GDM1 (cell line): ENCODE results near the gene PRR11.
"Not testable (repeated sequence)": the region's sequence is repeated elsewhere in the genome, so short reads cannot be mapped to it uniquely, and the experiment has no call there.

ENCODE experiments used
- DNase-seq: peaks from one replicate; lab custom pipeline; 2025; lab: John Stamatoyannopoulos, UW

The PRR11 gene

DNA sequence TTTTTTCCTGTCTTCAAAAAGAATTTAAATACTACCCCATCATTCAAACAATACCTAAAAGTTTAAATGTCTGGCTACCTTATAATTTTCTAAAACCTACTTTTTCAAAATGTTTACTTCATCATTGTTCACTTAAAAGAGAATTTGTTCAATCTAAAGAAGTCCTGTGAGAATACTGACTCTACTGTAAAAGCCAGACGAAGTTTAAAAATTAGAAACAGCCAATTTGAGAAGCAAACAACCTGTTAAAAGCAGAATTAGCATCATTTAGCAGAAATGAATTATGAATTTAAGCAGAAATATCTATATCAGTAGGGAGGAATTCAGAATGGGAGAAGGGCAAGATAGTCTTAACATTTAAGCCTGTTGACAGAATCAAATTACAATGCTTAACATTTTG is 2.6 kb upstream of the PRR11 start:
- DNase-seq, result no peak

DNA sequence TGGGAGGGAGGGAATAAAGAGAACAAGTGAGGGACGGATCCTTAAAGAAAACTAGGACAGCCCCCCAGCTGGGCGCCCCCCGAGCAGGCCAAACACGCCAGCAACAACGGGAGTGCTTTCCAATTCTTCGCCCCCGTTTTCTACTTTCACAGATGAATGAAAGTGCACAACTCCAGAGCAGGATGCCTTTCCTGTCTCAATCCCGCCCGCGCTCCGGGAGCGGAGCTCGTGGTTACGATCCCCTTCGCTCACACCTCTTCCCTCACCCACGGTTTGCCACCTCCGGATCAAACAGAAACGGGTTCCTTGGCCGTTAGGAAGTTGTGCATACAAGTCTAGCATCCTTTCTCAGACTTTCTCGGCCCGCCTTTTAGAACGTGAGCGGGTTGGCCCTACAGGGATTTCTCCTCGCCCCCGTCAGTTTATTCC is 1.2 kb upstream of the PRR11 start:
- DNase-seq, result peak; percentile 58

DNA sequence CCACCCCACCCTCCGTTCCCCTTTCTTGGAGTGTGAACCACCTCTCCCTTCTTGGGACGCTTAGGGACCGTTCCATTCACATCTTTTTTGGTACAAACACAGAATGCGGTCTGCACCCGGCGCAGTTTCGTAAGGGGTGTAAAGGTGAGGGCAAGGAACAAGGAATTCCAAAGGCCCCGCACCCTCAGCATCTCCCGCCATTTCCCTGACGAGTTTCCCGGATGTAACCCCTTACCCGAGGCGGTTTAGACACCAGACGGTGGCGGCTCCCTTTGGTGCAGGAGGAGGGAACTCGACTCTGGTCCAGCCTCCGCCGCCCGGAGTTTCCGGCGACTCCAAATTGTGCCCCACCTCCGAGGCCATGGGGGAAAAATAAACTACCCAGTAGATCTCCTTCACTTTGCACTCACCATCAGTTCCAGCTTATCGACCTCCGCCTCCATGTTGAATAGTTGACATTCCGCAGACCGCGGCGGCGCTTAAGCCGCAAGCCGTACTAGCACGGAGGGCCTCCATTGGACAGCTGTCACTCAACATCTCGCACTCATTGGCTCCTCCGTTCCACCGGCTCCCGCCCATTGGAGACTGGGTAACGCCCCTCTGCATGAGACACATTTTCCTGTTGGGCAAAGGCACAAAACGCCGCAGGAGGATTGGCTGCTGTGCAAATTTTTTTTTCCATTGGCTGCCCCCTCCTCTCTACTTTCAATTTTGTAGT is 666 bp upstream of the PRR11 start, which contains the start of gene SKA2:
Gene SKA2 (minus strand): TSS at position 466 of the 718 bp plus-strand sequence. CDS start 23 bp downstream, at position 443.
- peak; percentile 90 for DNase-seq

- no peak for DNase-seq
These were observed 4.8 kb downstream of the PRR11 start for GRCh38 chr17:59160157-59161025.

DNA sequence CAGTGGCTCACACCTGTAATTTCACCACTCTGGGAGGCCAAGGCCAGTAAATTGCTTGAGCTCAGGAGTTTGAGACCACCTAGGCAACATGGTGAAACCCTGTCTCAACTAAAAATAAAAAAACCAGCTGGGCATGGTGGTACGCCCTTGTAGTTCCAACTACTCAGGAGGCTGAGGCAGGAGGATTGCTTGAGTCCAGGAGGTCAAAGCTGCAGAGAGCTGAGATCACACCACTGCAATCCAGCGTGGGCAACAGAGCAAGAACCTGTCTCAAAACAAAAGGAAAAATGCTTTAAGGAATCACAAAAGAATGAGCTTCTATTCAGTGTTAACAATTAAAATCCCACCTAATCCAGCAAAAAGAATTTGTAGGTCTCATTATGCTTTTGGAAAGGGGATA is 5.9 kb downstream of the PRR11 start:
- DNase-seq, result no peak

GRCh38 chr17:59165933-59166342 is 10.4 kb downstream of the PRR11 start:
- peak; percentile 2 for DNase-seq

DNA sequence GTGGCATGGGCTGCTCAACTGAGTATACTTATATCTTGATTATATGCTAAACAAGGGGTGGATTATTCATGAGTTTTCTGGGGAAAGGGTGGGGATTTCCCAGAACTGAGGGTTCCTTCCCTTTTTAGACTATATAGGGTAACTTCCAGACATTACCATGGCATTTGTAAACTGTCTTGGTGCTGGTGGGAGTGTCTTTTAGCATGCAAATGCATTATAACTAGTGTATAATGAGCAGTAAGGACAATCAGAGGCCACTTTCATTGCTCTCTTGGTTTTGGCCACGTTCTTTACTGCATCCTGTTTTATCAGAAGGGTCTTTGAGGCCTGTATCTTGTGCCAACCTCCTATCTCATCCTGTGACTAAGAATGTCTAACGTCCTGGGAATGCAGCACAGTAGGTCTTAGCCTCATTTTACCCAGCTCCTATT is 12.0 kb downstream of the PRR11 start:
- DNase-seq, result no peak

- no peak for DNase-seq
These were observed 17.0 kb downstream of the PRR11 start for GRCh38 chr17:59172436-59173004.

DNA sequence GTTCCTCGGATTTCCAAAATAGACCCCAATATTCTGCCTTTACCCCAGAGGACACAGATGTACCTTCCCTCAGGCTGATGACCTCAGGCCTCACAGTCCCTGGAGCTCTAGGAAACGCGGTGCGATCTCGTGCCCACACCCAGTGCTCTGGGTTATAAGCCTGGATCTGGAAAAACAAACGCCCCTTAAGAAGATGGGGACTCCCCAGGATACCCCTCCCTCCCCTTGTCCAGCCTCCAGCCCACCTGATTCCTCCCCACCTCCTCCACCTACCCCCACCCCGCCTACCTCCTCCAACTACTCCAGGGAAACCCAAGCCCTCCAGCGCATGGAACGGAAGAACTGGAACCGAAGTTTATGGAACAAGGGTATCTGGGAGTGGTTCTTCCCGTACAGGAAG is 19.1 kb downstream of the PRR11 start:
- no peak for DNase-seq

- DNase-seq, result no peak
These were observed 19.5 kb downstream of the PRR11 start for GRCh38 chr17:59175076-59175475.

- no peak for DNase-seq
These were observed 22.9 kb downstream of the PRR11 start for GRCh38 chr17:59178266-59178985.

DNA sequence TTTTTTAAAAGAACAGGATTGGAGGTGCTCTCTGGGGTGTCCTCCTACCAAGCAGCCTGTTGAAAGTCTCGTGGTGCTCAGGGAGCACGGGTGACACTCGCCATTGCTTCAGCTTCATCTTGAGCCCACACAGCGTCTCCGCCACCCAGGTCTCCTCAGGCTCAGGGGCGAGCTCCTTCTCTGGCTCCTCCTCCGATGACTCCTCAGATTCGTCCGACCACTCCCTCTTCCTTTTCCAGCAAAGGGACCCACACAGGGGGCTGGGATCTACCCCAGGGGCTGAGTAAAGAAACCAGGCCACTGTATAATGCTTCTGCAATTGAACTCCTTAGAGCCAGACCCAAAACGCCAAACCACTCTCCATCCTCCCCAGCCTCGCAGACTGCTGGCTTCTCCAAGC is 24.1 kb downstream of the PRR11 start:
- DNase-seq, result not testable (repeated sequence)

- DNase-seq, result no peak
These were observed 25.1 kb downstream of the PRR11 start for GRCh38 chr17:59180626-59181025.

GRCh38 chr17:59181481-59181880 is 25.9 kb downstream of the PRR11 start:
- DNase-seq, result no peak

- DNase-seq, result no peak
These were observed 30.5 kb downstream of the PRR11 start for GRCh38 chr17:59185997-59186396.

GRCh38 chr17:59186850-59187249 is 31.3 kb downstream of the PRR11 start:
- no peak for DNase-seq

- no peak for DNase-seq
These were observed 35.3 kb downstream of the PRR11 start for GRCh38 chr17:59190806-59191205.

DNA sequence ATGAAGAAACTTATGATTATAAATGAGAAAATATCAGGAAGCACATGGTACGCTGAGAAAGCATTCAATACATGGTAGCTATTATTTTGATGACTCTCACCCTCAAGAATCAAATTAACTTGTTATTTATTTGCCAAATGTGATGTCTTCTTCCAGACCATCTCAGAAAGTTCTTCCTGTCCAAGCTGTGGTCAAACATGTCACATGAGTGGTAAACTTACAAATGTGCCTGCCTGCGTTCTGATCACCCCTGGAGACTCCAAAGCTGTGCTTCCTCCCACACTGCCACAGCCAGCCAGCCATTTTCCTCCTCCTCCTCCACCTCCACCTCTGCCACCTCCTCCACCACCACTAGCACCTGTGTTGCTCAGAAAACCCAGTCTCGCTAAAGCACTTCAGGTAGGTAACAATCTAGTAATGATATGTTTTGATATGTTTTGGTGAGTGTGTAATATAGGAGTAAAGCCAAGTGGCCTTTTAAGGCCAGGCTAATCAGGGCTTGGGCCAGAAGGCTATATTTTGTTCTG is 37.9 kb downstream of the PRR11 start:
- DNase-seq, result no peak

DNA sequence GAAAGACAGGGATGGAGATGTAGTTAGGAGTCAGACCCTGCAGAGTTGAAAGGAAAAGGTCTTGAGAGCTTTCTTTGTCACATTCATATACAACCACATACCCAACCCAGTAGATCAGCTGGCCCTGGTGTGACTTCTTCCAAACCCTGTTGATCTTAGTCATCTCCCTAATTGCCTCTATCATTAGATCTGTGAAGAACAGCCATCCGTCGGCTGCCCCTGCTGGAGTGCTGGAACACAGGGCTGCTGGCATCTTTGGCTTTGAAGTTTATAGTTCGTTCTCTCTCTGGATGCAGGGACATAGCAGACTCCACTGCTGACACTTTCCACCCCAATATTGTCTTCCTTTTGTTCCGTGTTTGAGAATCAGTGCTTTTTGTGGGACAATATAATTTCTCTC is 43.9 kb downstream of the PRR11 start:
- no peak for DNase-seq

DNA sequence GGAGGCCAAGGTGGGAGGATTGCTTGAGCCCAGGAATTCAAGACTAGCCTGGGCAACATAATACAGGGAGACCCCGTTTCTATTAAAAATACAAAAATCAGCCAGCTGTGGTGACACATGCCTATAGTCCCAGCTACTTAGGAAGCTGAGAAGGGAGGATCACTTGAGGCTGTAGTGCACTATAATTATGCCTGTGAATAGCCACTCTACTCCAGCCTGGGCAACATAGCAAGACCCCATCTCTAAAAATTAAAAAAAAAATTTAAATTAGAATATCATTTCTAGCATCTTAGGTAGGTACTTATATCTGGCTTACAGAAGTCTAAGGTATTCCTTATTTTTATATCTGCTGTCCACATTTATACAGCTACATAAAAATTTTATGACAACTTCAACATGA is 46.8 kb downstream of the PRR11 start:
- DNase-seq, result no peak

DNA sequence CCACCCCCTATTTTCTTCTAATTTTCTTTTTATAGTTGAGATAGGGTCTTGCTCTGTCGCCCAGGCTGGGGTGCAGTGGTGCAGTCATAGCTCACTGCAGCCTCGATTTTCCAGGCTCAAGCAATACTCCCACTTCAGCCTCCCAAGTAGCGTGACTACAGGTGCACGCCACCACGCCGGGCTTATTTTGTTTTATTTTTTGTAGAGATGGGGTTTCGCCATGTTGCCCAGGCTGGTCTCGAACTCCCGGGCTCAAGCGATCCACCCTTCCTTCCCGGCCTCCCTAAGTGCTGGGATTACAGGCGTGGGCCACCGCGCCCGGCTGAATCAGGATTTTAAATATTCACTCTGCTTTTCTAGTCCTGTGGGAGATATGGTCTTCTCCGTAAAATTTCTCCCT is 63.8 kb downstream of the PRR11 start:
- no peak for DNase-seq

GRCh38 chr17:59219992-59220327 is 64.4 kb downstream of the PRR11 start:
- DNase-seq, result no peak
